ENCODE results near the gene TM9SF1.

DNA sequence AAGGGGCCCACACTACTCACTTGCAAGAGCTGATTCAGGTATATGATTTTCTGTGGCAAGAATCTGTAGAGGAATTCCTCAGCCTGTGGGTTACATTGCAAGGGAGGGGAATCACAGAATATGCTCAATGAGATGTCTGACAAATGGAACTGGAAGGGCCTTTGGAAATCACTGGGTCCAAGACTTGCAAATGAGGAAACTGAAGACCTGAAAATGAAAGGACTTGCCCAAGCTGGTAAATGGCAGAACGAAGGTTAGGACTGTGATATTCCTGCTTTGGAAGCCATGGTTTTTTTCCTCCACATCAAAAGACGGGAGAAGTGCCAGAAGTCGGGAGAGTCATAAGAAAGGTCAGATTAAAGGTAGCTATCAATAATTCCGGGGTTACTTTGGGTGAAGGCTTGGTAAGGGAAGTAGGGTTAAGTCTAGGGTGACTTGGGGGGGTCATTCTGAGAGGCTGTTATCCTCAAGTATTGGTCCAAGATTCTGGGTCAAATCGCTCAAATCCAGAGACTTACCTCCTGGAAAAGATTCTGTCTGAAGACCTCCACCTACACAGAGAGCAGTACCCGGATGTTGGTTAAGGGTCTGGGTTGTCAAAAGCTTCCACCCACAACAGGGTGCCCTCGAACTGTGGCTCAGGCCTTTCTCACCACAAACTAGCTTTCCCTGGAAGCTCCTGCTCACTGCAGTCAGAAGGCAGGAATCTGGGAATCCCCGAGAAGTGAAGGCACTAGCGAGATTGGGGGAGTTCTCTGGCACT is 49.4 kb downstream of the TM9SF1 start:
- TF ChIP-seq, protein P1, sequence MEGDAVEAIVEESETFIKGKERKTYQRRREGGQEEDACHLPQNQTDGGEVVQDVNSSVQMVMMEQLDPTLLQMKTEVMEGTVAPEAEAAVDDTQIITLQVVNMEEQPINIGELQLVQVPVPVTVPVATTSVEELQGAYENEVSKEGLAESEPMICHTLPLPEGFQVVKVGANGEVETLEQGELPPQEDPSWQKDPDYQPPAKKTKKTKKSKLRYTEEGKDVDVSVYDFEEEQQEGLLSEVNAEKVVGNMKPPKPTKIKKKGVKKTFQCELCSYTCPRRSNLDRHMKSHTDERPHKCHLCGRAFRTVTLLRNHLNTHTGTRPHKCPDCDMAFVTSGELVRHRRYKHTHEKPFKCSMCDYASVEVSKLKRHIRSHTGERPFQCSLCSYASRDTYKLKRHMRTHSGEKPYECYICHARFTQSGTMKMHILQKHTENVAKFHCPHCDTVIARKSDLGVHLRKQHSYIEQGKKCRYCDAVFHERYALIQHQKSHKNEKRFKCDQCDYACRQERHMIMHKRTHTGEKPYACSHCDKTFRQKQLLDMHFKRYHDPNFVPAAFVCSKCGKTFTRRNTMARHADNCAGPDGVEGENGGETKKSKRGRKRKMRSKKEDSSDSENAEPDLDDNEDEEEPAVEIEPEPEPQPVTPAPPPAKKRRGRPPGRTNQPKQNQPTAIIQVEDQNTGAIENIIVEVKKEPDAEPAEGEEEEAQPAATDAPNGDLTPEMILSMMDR (IDR thresholded peaks at IDR 0.05; ENCODE audit: low read length): no peak
- no peak for TF ChIP-seq EZH2 (optimal IDR thresholded peaks at IDR 0.05; ENCODE audit: low read depth, low read length)
